HG02852 (cell line): ENCODE measurements around the gene RBM47.

Source experiments
- ATAC-seq: cut with Tn5 transposase; IDR thresholded peaks from one replicate; pipeline ENCODE4 v1.9.1; 2021; ENCODE audit warnings: mild to moderate bottlenecking, moderate library complexity; ENCODE audit not compliant: unreplicated experiment

The RBM47 gene

GRCh38 chr4:40626183-40626990, 3.3 kb downstream of the RBM47 start:
- ATAC-seq, result no peak

DNA sequence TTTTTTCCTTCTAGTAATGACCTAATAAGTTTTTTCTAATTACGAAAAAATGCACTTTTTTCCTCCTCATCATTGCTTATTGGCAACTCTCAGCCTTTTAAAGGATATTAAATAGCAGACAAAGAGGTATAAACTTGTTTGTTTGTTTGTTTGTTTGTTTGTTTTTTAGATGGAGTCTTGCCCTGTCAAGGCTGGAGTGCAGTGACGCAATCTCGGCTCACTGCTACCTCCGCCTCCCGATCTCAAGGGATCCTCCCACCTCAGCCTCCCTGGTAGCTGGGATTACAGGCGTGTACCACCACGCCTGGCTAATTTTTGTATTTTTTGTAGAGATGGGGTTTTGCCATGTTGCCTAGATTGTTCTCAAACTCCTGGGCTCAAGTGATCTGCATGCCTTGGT, 6.0 kb downstream of the RBM47 start:
- no peak for ATAC-seq

GRCh38 chr4:40622913-40623312, 6.8 kb downstream of the RBM47 start:
- ATAC-seq, result no peak

GRCh38 chr4:40621592-40622512, 7.8 kb downstream of the RBM47 start:
- peak; percentile 62 for ATAC-seq

GRCh38 chr4:40621229-40621591, 8.5 kb downstream of the RBM47 start:
- no peak for ATAC-seq

DNA sequence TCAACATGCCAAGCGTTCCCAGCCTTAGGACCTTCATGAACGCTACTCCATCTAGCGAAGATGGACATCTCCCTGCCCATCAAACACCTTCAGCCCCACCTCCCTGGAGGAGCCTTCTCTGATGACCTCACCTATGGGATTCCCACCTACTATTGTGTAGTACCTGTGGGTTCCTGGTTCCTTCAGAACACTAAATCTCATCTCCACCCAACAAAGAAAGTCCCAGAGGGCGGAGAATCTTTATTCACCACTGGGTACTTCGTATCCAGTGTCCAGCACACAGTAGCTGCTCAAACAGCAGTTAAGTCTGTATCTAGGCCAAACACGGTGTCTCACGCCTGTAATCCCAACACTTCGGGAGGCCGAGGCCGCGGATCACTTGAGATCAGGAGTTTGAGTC, 10.1 kb downstream of the RBM47 start:
- no peak for ATAC-seq

GRCh38 chr4:40617872-40618271, 11.8 kb downstream of the RBM47 start:
- no peak for ATAC-seq

- ATAC-seq, result no peak
Observed at GRCh38 chr4:40614031-40614430, 15.6 kb downstream of the RBM47 start.

- no peak for ATAC-seq
Observed at GRCh38 chr4:40613456-40613855, 16.2 kb downstream of the RBM47 start.

GRCh38 chr4:40612831-40613230, 16.8 kb downstream of the RBM47 start:
- ATAC-seq, result no peak

DNA sequence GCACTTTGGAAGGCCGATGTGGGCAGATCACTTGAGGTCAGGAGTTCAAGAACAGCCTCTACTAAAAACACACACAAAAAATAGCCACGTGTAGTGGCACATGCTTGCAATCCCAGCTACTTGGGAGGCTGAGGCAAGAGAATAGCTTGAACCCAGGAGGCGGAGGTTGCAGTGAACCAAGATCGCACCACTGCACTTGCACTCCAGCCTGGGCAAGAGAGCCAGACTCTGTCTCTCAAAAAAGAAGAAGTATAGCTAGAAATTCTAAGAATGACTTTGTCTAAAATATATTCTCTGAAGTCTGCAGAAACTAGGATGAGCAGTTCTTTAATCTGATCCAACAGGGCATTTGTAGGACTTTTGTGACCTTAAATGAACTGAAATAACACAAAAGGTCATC, 17.4 kb downstream of the RBM47 start:
- ATAC-seq, result no peak

- no peak for ATAC-seq
Observed at GRCh38 chr4:40608628-40609027, 21.0 kb downstream of the RBM47 start.

DNA sequence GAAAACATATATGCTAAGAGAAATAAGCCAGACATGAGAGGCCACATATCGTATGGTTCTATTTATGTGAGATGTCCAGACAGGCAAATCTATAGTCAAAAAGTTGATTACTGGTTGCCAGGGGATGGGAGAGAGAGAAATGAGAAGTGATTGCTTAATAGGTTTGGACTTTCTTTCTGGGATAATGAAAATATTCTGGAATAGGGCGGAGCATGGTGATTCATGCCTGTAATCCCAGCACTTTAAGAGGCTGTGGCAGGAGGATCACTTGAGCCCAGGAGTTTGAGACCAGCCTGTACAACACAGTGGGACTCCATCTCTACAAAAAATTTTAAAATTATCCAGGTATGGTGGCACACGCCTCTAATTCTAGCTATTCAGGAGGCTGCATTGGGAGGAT, 22.4 kb downstream of the RBM47 start:
- ATAC-seq, result no peak

DNA sequence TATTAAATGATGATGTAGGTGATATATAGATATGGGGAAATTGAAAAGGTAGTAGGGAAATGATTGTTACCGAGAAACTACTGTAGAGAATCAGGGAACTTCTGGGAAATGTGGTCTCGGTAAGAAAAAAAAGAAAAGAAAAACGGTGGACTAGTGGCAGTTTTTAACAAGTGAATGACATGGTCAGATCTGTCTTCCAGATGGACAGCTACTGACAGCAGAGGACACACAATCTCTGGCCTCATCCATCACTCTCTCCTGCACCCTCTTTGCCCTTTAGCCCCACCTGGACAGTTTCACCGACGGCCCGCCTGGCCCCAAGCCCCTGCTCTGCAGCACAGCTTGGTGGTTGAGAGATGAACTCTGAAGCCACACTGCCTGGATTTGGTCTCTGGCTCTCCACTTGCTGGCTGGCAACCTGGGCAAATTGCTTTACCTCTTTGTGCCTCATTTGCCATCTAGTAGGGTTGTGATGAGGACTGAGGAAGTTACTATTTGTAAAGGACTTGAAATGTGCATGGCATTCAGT, 23.4 kb downstream of the RBM47 start:
- ATAC-seq, result no peak

DNA sequence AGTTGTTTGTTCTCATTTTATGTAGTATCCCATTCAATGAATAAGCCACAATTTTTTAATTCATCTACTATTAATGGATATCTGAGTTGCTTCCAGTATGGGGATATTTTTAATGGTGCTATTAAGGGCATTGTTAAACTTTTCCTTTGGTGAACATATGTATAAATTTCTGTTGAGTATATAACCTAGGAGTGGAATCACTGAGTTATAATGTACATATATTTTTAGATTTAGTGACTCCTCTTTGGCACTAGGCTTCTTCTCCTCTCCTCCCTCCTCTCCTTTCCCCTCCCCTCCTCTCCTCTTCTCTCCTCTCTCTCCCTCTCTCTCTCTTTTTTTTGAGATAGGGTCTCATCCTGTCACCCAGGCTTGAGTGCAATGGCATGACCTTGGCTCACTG, 26.4 kb downstream of the RBM47 start:
- no peak for ATAC-seq

DNA sequence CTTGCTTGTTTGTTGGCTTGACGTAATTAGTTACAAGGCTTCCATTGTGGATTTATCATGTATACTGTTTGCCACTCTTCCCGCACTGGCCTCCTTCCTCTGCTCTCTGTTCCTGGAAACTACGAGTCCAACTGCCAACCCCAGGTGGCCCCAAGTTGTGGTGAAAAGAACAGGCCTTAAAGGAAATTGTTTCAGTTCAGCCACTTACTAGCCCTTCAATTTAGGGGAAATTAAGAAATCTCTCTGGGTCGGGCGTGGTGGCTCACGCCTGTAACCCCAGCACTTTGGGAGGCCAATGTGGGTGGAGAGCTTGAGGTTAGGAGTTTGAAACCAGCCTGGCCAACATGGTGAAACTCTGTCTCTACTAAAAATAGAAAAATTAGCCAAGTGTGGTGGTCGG, 28.0 kb downstream of the RBM47 start:
- ATAC-seq, result no peak

GRCh38 chr4:40600850-40601249, 28.8 kb downstream of the RBM47 start:
- ATAC-seq, result no peak

GRCh38 chr4:40599431-40599830, 30.2 kb downstream of the RBM47 start:
- ATAC-seq, result no peak

DNA sequence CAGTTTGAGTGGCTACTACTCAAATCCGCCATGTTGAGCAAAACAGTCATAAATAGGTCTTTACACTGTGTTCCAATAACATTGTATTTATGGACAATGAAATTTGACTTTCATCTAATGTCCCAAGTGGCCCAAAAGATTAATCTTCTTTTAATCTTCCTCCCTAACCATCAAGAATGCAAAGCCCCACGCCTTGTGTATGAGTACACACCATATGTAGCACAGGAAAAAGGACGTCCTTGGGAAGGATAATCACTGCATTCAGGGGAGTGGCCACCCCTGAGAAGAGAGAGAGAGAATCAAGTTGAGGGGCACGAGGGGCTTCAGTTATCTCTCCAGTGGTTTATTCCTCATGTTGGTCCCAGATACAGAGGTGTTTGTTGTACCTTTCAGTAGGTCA, 33.1 kb downstream of the RBM47 start:
- no peak for ATAC-seq

DNA sequence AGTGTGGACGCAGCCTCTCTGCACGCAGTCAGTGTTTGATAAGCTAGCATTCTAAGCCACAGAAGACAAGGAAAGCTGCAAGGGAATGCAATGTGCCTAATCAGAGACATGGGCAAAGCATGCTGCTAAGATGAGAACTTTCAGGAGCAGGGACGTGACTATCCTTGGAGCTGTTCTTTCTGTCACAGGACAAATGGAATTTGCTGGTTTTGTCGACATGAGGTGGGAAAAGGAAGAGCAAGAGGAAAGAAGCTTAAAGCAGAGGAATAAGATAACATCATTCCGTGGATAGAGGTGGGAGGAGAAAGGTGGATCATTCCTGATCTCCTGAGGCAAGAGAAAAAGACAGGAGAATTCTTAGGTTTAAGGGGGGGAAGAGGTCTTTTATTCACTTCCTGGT, 33.7 kb downstream of the RBM47 start:
- ATAC-seq, result no peak

GRCh38 chr4:40594261-40595178, 35.1 kb downstream of the RBM47 start:
- ATAC-seq, result no peak
